BJ (cell line): ENCODE data around the gene GSTM1. TPM values are rescaled to one million over a fixed set of nuclear protein-coding genes. Genes with fewer than 3 reads are reported as not detected.
"Not testable (repeated sequence)": the region's sequence is repeated elsewhere in the genome, so short reads cannot be mapped to it uniquely, and the experiment has no call there.

Experiments used
- CTCF ChIA-PET: fragments of 350-600 bp; formaldehyde crosslinking; extraction: SDS; loops from one replicate; lab custom pipeline; 2021; ENCODE audit warnings: antibody characterized with exemption, inconsistent platforms; lab: Yijun Ruan, JAX
- POLR2A ChIA-PET: fragments of 300-600 bp; sonication (Branson Sonifier 250); formaldehyde crosslinking; extraction: SDS; loops from one replicate; lab custom pipeline; 2021; ENCODE audit warnings: antibody characterized with exemption; lab: Charles Lee
- DNase-seq: peaks from one replicate; pipeline ENCODE4 v3.0.0-alpha.2; 2011; ENCODE audit warnings: low read depth
- H3K27me3 ChIP-seq: 2 replicates; pipeline ENCODE4 v1.6.0; 2011; ENCODE audit warnings: low read length; ENCODE audit not compliant: control insufficient read depth, insufficient read depth
- H3K36me3 ChIP-seq: 2 replicates; pipeline ENCODE4 v1.5.1; 2011; ENCODE audit warnings: low read length; ENCODE audit not compliant: control insufficient read depth, insufficient read depth
- H3K4me3 ChIP-seq: 2 replicates; pipeline ENCODE4 v1.5.1; 2011; ENCODE audit warnings: low read depth, mild to moderate bottlenecking, control low read depth, low read length
- polyA plus RNA-seq: library from polyadenylated mRNA; depleted of rRNA; stranded (reverse); fragments of >200 nt; gene quantifications from 2 replicates; pipeline ENCODE4 v1.2.3, GENCODE V29; 2011
- TF ChIP-seq, protein P1 (sequence below): IDR thresholded peaks from 2 replicates; pipeline ENCODE4 v1.5.1; 2011; ENCODE audit warnings: low read depth, mild to moderate bottlenecking, control low read depth, inconsistent platforms, low read length, moderate library complexity; ENCODE audit not compliant: insufficient read depth

Gene GSTM1
- polyA plus RNA-seq, 1 experiment = 1.0 TPM

DNA sequence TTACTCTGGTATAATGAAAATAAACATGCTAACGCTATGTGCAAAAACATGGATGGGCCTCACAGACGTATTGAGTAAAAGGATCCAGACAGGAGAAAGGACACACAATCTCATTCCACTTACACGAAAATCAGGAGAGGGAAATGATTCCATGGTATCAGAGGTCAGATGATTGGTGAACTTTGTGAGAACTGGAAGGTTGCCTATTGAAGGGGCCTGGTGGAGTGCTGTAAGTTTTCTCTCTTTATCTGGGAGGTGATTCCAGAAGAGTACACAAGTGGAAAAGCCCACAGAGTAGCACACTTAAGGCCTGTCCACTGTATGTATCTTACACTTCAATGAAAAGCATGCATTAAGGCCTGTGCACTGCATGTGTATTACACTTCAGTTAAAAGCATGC lies 10.2 kb upstream of the GSTM1 start:
- Histone ChIP-seq H3K4me3 (no peak overlapping the region), H3K36me3 (no peaks in the 10 kb centered on the region), H3K27me3 (no peaks in the 10 kb centered on the region)
- DNase-seq = no peak
- CTCF ChIA-PET = no interaction called here
- TF ChIP-seq, protein P1, sequence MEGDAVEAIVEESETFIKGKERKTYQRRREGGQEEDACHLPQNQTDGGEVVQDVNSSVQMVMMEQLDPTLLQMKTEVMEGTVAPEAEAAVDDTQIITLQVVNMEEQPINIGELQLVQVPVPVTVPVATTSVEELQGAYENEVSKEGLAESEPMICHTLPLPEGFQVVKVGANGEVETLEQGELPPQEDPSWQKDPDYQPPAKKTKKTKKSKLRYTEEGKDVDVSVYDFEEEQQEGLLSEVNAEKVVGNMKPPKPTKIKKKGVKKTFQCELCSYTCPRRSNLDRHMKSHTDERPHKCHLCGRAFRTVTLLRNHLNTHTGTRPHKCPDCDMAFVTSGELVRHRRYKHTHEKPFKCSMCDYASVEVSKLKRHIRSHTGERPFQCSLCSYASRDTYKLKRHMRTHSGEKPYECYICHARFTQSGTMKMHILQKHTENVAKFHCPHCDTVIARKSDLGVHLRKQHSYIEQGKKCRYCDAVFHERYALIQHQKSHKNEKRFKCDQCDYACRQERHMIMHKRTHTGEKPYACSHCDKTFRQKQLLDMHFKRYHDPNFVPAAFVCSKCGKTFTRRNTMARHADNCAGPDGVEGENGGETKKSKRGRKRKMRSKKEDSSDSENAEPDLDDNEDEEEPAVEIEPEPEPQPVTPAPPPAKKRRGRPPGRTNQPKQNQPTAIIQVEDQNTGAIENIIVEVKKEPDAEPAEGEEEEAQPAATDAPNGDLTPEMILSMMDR = no peak
- POLR2A ChIA-PET = no interaction called here

DNA sequence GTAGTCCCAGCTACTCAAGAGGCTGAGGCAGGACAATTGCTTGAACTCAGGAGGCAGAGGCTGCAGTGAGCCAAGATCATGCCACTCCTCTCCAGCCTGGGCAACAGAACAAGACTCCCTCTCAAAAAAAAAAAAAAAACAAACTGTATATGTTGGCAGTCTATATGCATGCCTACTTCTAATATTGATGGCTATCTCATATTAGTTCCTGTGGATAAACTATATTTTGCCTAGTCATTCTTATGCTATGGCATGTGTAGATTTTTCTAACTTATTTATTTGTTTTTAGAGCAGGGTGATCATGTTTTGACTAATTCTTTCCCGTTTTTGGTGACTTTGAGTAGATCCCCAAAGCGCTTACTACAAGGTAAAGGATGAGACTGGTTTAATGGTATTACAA lies 9.0 kb upstream of the GSTM1 start:
- DNase-seq, H3K27me3 ChIP-seq, H3K36me3 ChIP-seq, H3K4me3 ChIP-seq, POLR2A ChIA-PET, CTCF ChIA-PET: not testable (repeated sequence)

DNA sequence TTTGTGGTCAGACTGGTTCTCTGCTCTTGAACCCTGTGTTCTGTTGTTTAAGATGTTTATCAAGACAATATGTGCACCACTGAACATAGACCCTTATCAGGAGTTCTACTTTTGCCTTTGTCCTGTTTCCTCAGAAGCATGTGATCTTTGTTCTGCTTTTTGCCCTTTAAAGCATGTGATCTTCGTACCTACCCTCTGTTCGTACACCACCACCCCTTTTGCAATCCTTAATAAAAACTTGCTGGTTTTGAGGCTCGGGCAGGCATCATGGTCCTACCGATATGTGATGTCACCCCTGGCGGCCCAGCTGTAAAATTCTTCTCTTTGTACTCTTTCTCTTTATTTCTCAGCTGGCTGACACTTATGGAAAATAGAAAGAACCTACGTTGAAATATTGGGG lies 2.8 kb upstream of the GSTM1 start:
- H3K27me3 ChIP-seq, CTCF ChIA-PET, H3K4me3 ChIP-seq, H3K36me3 ChIP-seq, DNase-seq, POLR2A ChIA-PET: not testable (repeated sequence)

DNA sequence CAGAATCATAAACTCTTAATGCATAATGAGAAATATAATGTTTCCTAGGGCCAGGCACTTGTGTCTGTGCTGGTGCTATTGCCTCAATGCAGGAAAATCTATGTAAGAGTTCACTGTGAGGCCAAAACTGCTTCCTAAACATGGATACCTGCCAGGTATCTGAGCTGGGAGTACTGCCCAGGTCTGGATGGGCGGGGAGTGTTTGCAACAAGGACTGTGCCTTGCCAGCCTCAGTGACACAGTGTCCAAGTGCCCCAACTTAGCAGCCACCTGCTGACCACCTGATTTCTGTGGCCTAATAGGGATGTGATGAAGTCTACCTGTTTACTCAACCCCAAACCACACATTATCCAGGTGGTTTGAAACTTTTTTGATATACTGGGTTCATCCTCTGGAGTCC lies 2.2 kb upstream of the GSTM1 start:
- H3K4me3 ChIP-seq, H3K36me3 ChIP-seq, CTCF ChIA-PET, DNase-seq, H3K27me3 ChIP-seq, POLR2A ChIA-PET: not testable (repeated sequence)

DNA sequence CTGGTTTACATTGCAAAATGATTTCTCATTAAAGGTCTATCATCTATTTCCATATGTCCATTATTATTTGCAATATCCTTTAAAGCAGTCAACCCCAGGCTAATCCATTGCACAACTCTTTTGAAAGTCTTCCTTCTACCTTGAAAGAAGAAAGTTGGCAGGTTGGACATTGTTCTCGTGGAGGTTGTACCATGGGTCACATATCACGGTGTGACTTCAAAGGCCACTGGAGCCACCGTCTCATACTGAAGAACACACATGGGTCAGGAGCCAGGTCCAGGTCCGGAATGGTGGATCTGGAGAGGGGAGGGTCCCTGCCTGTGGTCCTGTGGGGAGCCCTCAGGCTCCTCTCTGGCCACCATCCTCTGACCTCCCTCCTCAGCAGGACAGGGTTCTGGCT lies 1.7 kb upstream of the GSTM1 start:
- H3K36me3 ChIP-seq, CTCF ChIA-PET, H3K27me3 ChIP-seq, DNase-seq, POLR2A ChIA-PET, H3K4me3 ChIP-seq: not testable (repeated sequence)

DNA sequence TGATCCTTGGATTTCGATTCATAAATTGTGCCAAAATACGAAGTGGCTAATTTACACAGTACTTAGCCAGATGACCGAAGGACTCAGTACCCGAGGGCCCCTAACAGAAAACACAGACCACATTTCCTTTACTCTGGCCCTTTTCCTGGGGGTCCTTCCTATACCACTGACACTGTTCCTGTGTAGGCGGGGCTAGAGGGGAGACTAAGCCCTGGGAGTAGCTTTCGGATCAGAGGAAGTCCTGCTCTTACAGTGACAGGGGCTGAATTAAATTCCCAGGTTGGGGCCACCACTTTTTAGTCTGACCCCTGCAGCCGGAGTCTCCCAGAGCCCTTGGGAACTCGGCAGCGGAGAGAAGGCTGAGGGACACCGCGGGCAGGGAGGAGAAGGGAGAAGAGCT lies 508 bp upstream of the GSTM1 start:
- DNase-seq, H3K4me3 ChIP-seq, CTCF ChIA-PET, POLR2A ChIA-PET, H3K27me3 ChIP-seq, H3K36me3 ChIP-seq: not testable (repeated sequence)

DNA sequence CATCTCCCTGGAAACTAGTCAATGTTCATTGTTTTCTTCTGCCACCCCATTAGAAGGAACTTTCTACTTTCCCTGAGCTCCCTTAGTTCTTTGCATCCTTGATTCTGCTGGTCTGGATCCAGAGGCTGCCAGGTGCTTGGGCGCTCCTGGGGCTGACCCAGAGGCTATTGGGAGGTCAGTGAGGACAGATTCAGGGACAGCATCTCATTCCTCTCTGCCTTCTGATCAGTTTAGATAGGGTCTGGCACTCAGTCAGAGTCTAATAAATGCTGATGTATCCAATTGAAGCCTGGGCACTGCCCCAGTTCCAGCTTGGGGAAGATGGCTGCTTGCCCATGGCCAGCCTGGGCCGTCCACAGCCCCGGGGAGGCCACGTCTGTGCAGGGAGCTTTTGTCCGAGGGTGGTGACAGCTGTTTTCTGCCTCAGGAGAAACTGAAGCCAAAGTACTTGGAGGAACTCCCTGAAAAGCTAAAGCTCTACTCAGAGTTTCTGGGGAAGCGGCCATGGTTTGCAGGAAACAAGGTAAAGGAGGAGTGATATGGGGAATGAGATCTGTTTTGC lies 2.3 kb downstream of the GSTM1 start:
- no peak for DNase-seq
- ChIA-PET CTCF (no interaction called here), POLR2A (no interaction called here)
- Histone ChIP-seq H3K27me3 (no peaks in the 10 kb centered on the region), H3K36me3 (no peaks in the 10 kb centered on the region), H3K4me3 (no peak overlapping the region)
- TF ChIP-seq, protein P1 = no peak

DNA sequence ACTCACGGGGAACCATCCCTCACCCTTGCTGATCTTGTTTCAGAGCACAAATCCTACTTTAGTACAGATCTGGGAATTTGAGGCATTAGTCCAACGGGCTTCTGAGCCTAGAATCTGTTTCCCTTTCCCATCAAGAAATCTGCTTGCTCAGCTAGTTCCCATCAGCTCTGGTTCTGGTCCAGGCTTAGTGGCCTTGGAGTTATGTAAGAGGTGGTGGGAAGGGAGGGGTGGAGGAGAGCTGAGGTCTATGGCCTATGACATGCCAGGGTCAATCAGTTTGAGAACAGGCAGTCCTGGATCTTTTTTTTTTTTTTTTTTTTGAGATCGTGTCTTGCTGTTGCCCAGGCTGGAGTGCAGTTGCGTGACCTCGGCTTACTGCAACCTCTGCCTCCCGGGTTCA lies 4.1 kb downstream of the GSTM1 start:
- no peak overlapping the region for H3K4me3 ChIP-seq
- no peak for DNase-seq
- H3K36me3 ChIP-seq = no peaks in the 10 kb centered on the region
- ChIA-PET POLR2A (no interaction called here), CTCF (no interaction called here)
- no peaks in the 10 kb centered on the region for H3K27me3 ChIP-seq
- TF ChIP-seq, protein P1 = no peak

DNA sequence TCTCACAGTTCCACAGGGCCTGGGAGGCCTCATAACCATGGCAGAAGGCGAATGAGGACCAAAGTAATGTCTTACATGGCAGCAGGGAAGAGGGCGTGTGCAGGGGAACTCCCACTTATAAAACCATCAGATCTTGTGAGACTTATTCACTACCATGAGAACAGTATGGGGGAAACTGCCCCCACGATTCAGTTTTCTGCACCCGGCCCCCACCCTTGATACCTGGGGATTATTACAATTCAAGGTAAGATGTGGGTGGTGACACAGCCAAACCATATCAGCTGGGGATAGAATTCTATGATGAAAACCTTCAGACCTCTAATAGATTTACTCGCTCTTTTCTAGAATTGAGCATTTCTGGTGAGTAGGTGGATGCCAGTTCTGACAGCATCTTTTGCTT lies 6.8 kb downstream of the GSTM1 start:
- H3K4me3 ChIP-seq, H3K36me3 ChIP-seq, H3K27me3 ChIP-seq, POLR2A ChIA-PET, CTCF ChIA-PET, DNase-seq: not testable (repeated sequence)

DNA sequence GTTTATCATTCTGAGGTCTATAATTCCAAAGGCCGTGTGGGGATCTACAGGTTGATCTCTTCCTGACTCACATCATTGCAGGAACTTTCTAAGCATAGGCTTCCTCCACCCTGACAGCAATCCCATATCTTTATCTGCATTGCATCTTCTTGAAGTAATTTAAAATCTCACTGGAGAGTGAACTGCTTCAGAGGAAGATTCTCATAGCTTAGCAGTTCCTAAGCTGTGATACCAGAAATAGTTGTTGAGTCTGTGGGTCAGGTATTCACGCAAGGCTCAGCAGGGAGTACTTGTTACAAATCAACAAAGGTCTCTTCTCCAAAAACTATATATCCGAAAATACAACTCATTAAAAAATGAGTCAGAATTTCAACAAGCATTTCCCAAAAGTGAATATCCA lies 7.5 kb downstream of the GSTM1 start:
- H3K4me3 ChIP-seq, H3K36me3 ChIP-seq, POLR2A ChIA-PET, CTCF ChIA-PET, H3K27me3 ChIP-seq, DNase-seq: not testable (repeated sequence)
